NCI-H2107 (cell line): Measurements from ENCODE around the gene GRM8.

Source experiments
- DNase-seq: peaks from one replicate; lab custom pipeline; 2025; lab: John Stamatoyannopoulos, UW

Gene GRM8

GRCh38 chr7:126426652-126427051, 826.1 kb downstream of the GRM8 start:
- no peak for DNase-seq

DNA sequence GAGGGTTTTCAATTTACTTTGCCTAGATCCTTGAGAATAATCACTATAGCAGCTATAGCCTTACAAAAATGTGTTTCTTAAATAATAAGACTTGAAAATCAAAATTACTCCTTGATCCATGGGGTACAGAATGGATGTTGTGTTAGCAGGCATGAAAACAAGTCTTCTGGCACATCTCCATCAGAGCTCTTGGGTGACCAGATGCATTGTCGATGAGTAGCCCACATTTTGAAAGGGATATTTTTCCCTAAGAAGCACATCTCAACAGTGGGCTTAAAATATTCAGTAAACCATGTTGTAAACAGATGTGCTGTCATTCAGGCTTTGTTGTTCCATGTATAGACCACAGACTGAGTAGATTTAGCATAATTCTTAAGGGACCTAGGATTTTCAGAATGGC, 827.8 kb downstream of the GRM8 start:
- no peak for DNase-seq

DNA sequence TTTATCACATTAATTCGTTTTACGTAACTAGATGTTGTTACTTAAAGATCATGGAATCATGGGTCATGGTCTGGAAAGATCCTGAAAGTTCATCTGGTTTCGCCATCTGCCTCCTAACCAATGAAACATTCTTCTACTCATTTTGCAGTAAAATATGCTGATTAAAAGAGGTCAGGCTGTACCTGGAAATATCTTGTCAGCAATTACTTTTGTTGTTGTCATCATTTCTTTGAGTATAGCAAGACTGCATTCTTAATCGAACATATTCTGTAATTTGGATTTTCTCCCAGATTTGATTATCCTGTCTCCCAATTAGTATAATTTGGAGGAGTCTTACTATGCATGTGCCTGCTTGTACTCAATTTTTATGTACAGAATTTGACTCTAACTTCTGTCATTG, 833.7 kb downstream of the GRM8 start:
- no peak for DNase-seq

- no peak for DNase-seq
Observed at GRCh38 chr7:126411821-126412383, 840.8 kb downstream of the GRM8 start.

GRCh38 chr7:126411032-126411820, 841.5 kb downstream of the GRM8 start:
- no peak for DNase-seq

- no peak for DNase-seq
Observed at GRCh38 chr7:126403040-126403439, 849.7 kb downstream of the GRM8 start.

DNA sequence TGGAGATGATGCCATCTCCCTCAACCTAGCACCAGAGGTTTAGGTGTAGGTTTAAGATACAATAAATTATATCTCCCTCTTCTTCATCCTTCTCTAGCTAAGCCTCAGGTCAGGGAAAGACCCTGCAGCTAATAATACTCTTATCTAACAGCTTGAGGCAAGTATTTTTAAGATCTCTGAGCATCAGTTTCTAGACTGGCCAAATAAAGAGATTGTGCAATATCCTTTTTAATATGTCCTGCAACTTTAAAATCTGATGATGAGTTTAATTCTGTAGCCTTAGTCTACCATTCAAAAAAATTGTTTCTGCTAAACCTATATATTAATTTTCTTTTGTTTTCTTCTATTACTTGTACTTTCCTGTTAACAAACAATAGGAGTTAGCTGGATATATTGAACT, 850.8 kb downstream of the GRM8 start:
- DNase-seq: no peak

DNA sequence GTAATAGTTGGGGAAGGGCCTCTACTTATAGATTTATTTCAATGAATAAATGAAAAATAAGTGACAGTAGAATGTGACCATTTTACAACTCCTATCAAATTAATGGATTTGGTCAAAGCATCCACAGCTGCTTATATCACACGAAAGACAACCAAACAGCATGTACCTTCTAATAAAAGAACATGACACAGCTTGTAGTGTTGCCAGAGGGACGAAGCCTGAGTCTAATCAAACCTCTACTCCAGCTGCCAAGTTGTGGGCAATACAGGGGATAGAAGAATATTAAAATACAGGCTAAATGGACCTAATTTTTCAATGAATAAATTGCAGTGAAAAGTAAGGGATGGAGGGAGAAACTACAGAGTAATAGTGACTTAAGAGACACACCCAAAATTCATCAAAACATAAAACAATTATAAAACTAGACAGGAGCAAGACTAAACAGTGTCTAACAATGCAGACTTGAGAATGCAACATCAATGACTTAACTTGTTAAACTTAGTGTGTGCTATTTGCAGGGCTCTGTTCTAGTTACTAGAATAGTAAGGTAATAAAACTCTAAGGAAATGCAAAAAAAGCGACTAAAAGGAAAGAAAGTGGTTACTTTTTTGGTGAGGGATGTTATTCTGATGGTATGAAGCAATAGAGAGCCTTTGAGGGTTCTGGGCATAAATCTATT, 853.8 kb downstream of the GRM8 start:
- DNase-seq: no peak

DNA sequence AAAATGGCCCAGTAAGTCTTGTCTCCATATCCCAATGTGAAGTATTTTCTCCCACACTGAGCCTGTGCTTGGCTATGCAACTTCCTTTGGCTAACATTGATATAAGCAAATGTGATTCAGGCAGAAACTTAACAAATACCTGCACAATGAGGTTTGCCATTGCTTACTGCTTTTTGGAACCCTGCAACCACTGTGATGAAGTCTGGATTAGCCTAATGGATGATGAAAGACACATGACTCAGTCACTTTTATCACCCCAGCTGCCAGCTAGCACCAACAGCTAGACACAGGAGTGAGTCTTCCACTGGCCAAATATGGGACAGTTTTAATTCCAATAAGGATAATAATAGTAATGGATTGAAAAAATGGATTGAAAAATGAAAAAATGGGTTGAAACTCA, 854.5 kb downstream of the GRM8 start:
- no peak for DNase-seq

- no peak for DNase-seq
Observed at GRCh38 chr7:126394406-126394805, 858.3 kb downstream of the GRM8 start.
